ENCODE results near the gene B4GALT6. TPM values are rescaled to one million over a fixed set of nuclear protein-coding genes. Genes with fewer than 3 reads are reported as not detected.

Gene B4GALT6
- total RNA-seq, 4 donors from 2014 or later, result 1.8 to 3.4 (median 2.2) TPM

DNA sequence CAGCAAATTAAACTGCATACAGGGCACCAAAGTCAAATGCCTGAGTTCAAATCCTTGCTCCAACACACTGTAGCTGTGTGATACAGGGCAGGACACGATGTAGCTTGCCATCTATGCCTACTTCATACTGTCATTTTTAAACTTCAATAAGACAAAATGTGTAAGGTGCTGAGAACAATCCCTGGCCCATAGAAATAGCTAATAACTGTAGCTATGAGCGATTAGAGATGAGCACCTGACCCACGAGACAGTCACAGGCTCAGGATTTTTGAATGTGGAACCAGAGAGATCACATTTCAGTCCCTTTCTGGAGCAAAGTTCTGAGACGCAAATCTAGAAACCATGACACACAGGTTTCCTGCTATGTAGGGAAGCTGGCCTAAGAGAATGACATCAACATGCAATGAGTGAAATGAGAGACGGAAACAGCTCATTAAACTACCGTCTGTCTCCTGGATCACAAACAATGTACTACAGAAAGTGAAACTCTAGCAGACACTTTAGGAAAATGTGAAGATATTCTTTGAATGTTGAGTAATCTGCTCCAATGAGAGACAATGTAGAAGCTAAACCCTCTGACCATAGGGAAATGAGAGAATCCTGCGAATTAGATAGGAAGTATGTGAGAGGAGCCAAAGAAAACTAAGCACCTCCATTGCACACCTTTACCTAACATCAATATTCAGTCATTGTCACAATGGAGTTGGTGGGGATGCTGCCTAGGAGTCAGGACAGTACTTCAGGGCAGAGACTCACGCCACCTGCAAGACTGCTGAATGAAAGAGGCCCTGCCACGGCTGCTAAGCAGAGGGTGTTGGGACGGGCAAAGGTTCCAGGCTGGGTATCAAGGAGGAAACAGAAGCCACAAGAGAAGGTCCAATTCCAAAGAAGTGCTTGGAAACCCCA is 25.5 kb downstream of the B4GALT6 start:
- TF ChIP-seq POLR2A (IDR thresholded peaks at IDR 0.05), result no peak
- no peak for TF ChIP-seq EP300 (IDR thresholded peaks at IDR 0.05)
- no peak for TF ChIP-seq POLR2AphosphoS5 (IDR thresholded peaks at IDR 0.05)
- TF ChIP-seq, protein P1, sequence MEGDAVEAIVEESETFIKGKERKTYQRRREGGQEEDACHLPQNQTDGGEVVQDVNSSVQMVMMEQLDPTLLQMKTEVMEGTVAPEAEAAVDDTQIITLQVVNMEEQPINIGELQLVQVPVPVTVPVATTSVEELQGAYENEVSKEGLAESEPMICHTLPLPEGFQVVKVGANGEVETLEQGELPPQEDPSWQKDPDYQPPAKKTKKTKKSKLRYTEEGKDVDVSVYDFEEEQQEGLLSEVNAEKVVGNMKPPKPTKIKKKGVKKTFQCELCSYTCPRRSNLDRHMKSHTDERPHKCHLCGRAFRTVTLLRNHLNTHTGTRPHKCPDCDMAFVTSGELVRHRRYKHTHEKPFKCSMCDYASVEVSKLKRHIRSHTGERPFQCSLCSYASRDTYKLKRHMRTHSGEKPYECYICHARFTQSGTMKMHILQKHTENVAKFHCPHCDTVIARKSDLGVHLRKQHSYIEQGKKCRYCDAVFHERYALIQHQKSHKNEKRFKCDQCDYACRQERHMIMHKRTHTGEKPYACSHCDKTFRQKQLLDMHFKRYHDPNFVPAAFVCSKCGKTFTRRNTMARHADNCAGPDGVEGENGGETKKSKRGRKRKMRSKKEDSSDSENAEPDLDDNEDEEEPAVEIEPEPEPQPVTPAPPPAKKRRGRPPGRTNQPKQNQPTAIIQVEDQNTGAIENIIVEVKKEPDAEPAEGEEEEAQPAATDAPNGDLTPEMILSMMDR (IDR thresholded peaks at IDR 0.05), result no peak
- no peak overlapping the region for H3K27ac ChIP-seq
- no peak overlapping the region for H3K4me3 ChIP-seq
- DNase-seq (ENCODE audit: low spot score in 2 of 2), result no peak
- H3K27me3 ChIP-seq, result no peaks in the 10 kb centered on the region
- H3K9me3 ChIP-seq, result no peaks in the 10 kb centered on the region
- 73% methylated on average over 10 of the region's 10 CpGs for WGBS
- no peaks in the 10 kb centered on the region for H3K4me1 ChIP-seq
- H3K36me3 ChIP-seq, result no peaks in the 10 kb centered on the region

- Histone ChIP-seq H3K9me3 (no peaks in the 10 kb centered on the region), H3K27me3 (no peaks in the 10 kb centered on the region), H3K36me3 (no peaks in the 10 kb centered on the region), H3K27ac (no peak overlapping the region), H3K4me1 (no peaks in the 10 kb centered on the region), H3K4me3 (no peak overlapping the region)
- WGBS, result 76% methylated on average over 12 of the region's 12 CpGs
- TF ChIP-seq, protein P1 (IDR thresholded peaks at IDR 0.05), result no peak
- TF ChIP-seq POLR2AphosphoS5 (IDR thresholded peaks at IDR 0.05) (no peak), EP300 (IDR thresholded peaks at IDR 0.05) (no peak), POLR2A (IDR thresholded peaks at IDR 0.05) (no peak)
- DNase-seq (ENCODE audit: low spot score in 2 of 2), result no peak
Measured at GRCh38 chr18:31657823-31658669, 26.3 kb downstream of the B4GALT6 start.

DNA sequence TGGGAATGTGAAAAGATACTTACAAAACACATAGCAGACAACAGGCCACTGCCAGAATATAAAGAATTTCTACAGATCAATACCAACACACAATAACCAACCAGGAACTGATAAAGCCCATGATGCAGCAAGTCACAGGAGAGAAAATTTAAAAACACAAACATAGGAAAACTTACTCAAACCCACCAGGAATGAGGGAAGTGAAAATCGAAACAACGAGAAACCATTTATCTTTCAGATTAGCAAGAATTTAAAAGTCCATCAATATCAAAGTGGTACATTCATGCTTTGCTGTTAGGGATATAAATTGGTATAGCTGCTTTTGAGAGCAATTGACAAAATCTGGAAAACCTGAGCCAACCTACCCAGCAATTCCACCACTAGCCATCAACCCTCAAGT is 27.6 kb downstream of the B4GALT6 start:
- Histone ChIP-seq H3K27ac (no peak overlapping the region), H3K9me3 (no peaks in the 10 kb centered on the region), H3K4me3 (no peak overlapping the region), H3K4me1 (no peaks in the 10 kb centered on the region), H3K36me3 (no peaks in the 10 kb centered on the region), H3K27me3 (no peaks in the 10 kb centered on the region)
- no peak for TF ChIP-seq POLR2A (IDR thresholded peaks at IDR 0.05)
- TF ChIP-seq POLR2AphosphoS5 (IDR thresholded peaks at IDR 0.05), result no peak
- TF ChIP-seq, protein P1 (IDR thresholded peaks at IDR 0.05), result no peak
- TF ChIP-seq EP300 (IDR thresholded peaks at IDR 0.05), result no peak
- no peak for DNase-seq (ENCODE audit: low spot score in 2 of 2)
- 97% methylated on average over 2 of the region's 2 CpGs for WGBS

DNA sequence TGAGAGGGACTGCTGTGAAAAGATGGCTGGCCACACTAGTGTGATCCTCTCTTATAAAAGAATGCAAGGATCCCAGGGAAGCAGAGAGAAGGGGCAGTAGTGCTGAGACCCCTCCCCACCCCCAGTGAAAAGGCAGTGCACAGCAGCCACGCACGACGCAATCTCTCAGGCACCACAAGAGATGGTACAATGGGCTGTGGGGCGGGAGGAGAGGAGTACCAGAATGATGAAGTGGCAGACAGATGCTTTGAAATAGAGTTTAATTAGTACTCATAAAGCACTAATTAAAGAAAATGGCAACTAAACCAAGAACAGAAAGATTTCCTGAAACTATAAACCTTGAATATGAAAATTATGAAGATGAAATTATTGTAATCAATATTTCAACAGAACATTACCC is 29.0 kb downstream of the B4GALT6 start:
- Histone ChIP-seq H3K27me3 (no peaks in the 10 kb centered on the region), H3K9me3 (no peaks in the 10 kb centered on the region), H3K4me3 (no peak overlapping the region), H3K4me1 (no peaks in the 10 kb centered on the region), H3K27ac (no peak overlapping the region), H3K36me3 (no peaks in the 10 kb centered on the region)
- TF ChIP-seq POLR2A (IDR thresholded peaks at IDR 0.05), result no peak
- TF ChIP-seq, protein P1 (IDR thresholded peaks at IDR 0.05), result no peak
- TF ChIP-seq POLR2AphosphoS5 (IDR thresholded peaks at IDR 0.05), result no peak
- TF ChIP-seq EP300 (IDR thresholded peaks at IDR 0.05), result no peak
- WGBS, result 71% methylated on average over 4 of the region's 4 CpGs
- no peak for DNase-seq (ENCODE audit: low spot score in 2 of 2)

DNA sequence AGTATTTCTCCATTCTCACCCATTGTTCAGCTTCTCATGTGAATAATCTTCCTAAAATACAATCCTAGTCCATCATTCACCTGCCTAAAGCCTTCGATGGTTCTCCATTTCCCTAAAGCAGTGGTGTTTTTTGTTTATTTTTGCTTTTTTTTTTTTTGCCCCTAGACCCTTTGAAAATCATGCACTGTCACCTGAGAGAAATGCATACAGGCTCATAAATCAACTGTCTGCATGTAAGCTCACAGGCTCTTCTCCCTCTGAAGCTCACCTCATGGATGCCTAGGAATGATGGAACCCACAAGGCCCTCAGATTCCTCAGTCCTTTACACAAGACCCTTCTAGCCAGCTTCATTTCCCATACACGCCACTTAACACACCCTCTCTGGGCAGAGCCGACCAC is 31.5 kb downstream of the B4GALT6 start:
- TF ChIP-seq POLR2A (IDR thresholded peaks at IDR 0.05), result no peak
- no peak for TF ChIP-seq POLR2AphosphoS5 (IDR thresholded peaks at IDR 0.05)
- TF ChIP-seq, protein P1 (IDR thresholded peaks at IDR 0.05), result no peak
- TF ChIP-seq EP300 (IDR thresholded peaks at IDR 0.05), result no peak
- H3K27ac ChIP-seq, result no peak overlapping the region
- DNase-seq (ENCODE audit: low spot score in 2 of 2), result no peak
- H3K4me1 ChIP-seq, result no peaks in the 10 kb centered on the region
- H3K4me3 ChIP-seq, result no peak overlapping the region
- WGBS, result 92% methylated on average over 3 of the region's 3 CpGs
- H3K9me3 ChIP-seq, result no peaks in the 10 kb centered on the region
- no peaks in the 10 kb centered on the region for H3K27me3 ChIP-seq
- H3K36me3 ChIP-seq, result no peaks in the 10 kb centered on the region

Data from suprapubic skin (tissue), 4 donors.